ENCODE measurements around the gene KANSL1. TPM values are rescaled to one million over a fixed set of nuclear protein-coding genes. Genes with fewer than 3 reads are reported as not detected.

The KANSL1 gene
- total RNA-seq, 1 experiment from 2014 or later = 72.7 TPM

DNA sequence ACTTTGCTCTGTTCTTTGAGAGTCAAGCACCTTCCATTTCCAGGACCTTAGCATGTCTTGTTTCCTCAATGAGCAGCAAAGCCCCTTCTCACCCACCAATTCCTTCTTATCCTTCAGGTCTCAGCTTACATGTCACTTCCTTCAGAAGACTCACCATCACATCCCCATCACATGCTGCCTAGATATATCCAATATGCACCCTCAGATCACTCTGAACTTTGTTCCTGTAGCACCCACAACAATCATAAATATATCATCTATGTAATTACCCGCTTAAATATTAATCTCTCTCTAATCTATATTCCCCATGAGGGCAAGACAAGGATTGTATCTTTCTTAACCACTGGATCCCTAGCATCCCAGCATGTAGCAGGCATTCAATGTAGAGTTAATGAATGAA is 30.4 kb downstream of the KANSL1 start:
- Mint-ChIP-seq H3K4me3 (no peak overlapping the region), H3K9me3 (no peaks in the 10 kb centered on the region), H3K27ac (peak overlapping the region; percentile 8; the same call in 1 of the 2 replicates), H3K4me1 (peaks cover 68% of the 10 kb centered on the region), H3K27me3 (ENCODE audit: low read depth) (no peaks in the 10 kb centered on the region), H3K36me3 (no peaks in the 10 kb centered on the region; the same call in 1 of the 2 replicates)
- ChIA-PET POLR2A (interaction anchor here (1.2 kb wide), 1 partner anchor 30 kb away, joined by 3 read pairs; the partner anchor contains the start of gene KANSL1), CTCF (interaction anchor here (0.5 to 1.1 kb wide), 4 partner anchors 17 to 50 kb away, joined by 3 to 4 read pairs (median 3); no protein-coding TSS in a partner anchor)
- DNase-seq (ENCODE audit: low spot score) (no peak), ATAC-seq (no peak)
- TF ChIP-seq, protein P1, sequence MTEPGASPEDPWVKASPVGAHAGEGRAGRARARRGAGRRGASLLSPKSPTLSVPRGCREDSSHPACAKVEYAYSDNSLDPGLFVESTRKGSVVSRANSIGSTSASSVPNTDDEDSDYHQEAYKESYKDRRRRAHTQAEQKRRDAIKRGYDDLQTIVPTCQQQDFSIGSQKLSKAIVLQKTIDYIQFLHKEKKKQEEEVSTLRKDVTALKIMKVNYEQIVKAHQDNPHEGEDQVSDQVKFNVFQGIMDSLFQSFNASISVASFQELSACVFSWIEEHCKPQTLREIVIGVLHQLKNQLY (CRISPR knock-in tag; IDR thresholded peaks at IDR 0.05) = no peak
- TF ChIP-seq, protein P2, sequence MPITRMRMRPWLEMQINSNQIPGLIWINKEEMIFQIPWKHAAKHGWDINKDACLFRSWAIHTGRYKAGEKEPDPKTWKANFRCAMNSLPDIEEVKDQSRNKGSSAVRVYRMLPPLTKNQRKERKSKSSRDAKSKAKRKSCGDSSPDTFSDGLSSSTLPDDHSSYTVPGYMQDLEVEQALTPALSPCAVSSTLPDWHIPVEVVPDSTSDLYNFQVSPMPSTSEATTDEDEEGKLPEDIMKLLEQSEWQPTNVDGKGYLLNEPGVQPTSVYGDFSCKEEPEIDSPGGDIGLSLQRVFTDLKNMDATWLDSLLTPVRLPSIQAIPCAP (CRISPR knock-in tag; IDR thresholded peaks at IDR 0.05) = no peak
- TF ChIP-seq, protein P3, sequence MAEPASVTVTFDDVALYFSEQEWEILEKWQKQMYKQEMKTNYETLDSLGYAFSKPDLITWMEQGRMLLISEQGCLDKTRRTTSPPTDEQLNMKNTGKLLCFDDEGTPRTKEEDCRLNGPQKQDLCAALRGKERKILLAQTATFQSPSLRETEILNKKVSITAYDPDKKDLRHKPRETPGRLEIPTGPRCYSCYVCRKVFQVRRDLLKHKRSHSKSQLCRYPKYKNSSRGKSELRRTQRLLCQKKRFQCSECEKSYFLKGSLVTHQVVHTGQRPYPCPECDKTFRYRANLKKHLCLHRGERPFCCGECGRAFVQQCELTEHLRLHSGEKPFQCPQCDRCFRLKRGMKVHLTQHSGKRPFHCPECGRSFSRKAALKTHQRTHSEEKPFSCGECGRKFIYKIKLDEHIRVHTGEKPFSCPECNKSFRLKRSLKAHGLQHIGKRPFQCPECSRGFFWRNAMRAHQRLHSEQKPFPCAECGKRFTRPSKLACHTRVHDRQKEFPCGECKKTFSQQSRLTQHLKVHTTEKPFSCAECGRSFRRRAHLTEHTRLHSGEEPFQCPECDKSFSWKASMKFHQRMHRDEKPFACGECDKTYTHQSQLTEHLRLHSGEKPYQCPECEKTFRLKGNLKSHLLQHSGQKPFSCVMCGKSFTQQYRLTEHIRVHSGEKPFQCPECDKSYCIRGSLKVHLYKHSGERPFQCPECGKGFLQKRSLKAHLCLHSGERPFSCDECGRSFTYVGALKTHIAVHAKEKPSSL (CRISPR knock-in tag; conservative IDR thresholded peaks at IDR 0.05) = no peak
- TF ChIP-seq, protein P4, sequence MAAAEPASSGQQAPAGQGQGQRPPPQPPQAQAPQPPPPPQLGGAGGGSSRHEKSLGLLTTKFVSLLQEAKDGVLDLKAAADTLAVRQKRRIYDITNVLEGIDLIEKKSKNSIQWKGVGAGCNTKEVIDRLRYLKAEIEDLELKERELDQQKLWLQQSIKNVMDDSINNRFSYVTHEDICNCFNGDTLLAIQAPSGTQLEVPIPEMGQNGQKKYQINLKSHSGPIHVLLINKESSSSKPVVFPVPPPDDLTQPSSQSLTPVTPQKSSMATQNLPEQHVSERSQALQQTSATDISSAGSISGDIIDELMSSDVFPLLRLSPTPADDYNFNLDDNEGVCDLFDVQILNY (CRISPR knock-in tag; IDR thresholded peaks at IDR 0.05) = no peak
- TF ChIP-seq GABPB1 (CRISPR knock-in tag; IDR thresholded peaks at IDR 0.05) (no peak), ZNF423 (CRISPR knock-in tag; IDR thresholded peaks at IDR 0.05) (no peak), RELA (CRISPR knock-in tag; IDR thresholded peaks at IDR 0.05; ENCODE audit: borderline replicate concordance) (no peak)
- TF ChIP-seq, protein P5, sequence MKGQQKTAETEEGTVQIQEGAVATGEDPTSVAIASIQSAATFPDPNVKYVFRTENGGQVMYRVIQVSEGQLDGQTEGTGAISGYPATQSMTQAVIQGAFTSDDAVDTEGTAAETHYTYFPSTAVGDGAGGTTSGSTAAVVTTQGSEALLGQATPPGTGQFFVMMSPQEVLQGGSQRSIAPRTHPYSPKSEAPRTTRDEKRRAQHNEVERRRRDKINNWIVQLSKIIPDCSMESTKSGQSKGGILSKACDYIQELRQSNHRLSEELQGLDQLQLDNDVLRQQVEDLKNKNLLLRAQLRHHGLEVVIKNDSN (CRISPR knock-in tag; IDR thresholded peaks at IDR 0.05) = no peak

DNA sequence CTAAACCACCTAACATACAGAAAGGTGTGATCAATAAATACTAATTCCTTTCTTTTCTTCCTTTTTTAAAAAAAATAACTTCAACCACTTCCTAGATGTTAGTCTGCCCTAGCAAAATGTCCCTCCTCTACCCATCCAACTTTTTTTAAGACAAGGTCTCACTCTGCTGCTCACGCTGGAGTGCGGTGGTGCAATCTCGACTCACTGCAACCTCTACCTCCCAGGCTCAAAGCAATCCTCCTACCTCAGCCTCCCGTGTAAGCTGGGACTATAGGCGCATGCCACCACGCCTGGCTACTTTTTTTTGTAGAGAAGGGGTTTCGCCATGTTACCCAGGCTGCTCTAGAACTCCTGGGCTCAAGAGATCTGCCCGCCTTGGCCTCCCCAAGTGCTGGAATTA is 33.1 kb downstream of the KANSL1 start:
- Mint-ChIP-seq H3K36me3 (no peaks in the 10 kb centered on the region; the same call in 1 of the 2 replicates), H3K27ac (no peak overlapping the region), H3K9me3 (no peaks in the 10 kb centered on the region), H3K4me1 (peaks cover 80% of the 10 kb centered on the region), H3K27me3 (ENCODE audit: low read depth) (no peaks in the 10 kb centered on the region), H3K4me3 (no peak overlapping the region)
- ChIA-PET POLR2A (no interaction called here), CTCF (no interaction called here)
- TF ChIP-seq, protein P6, sequence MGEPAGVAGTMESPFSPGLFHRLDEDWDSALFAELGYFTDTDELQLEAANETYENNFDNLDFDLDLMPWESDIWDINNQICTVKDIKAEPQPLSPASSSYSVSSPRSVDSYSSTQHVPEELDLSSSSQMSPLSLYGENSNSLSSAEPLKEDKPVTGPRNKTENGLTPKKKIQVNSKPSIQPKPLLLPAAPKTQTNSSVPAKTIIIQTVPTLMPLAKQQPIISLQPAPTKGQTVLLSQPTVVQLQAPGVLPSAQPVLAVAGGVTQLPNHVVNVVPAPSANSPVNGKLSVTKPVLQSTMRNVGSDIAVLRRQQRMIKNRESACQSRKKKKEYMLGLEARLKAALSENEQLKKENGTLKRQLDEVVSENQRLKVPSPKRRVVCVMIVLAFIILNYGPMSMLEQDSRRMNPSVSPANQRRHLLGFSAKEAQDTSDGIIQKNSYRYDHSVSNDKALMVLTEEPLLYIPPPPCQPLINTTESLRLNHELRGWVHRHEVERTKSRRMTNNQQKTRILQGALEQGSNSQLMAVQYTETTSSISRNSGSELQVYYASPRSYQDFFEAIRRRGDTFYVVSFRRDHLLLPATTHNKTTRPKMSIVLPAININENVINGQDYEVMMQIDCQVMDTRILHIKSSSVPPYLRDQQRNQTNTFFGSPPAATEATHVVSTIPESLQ (CRISPR knock-in tag; IDR thresholded peaks at IDR 0.05) = no peak
- DNase-seq (ENCODE audit: low spot score) (no peak), ATAC-seq (no peak)

DNA sequence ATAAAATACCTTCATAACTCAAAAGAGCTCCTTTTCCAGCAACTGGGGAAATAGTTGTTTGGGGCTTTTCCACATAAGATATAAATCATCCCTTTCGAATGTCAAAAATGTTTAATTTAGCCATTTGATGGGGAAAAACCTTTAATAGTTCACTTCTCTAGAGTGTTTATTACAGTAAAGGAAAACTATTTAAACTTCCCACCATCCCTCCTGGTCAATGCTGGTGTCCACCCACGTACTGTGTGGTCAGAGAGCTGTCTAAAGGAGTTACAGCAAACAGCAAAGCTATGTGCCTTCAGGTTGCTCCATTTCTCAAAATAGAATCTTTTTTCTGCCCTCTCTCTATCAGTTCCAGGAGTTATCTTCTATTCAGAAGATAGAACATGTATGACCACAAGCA is 33.5 kb downstream of the KANSL1 start:
- ATAC-seq = no peak
- DNase-seq (ENCODE audit: low spot score) = no peak
- TF ChIP-seq RORB (CRISPR knock-in tag; IDR thresholded peaks at IDR 0.05) (no peak), ATF1 (CRISPR knock-in tag; IDR thresholded peaks at IDR 0.05) (no peak)
- no peaks in the 10 kb centered on the region for H3K27me3 Mint-ChIP-seq (ENCODE audit: low read depth)
- POLR2A ChIA-PET = no interaction called here
- H3K9me3 Mint-ChIP-seq = no peaks in the 10 kb centered on the region
- CTCF ChIA-PET = no interaction called here
- no peaks in the 10 kb centered on the region; the same call in 1 of the 2 replicates for H3K36me3 Mint-ChIP-seq
- peaks cover 78% of the 10 kb centered on the region for H3K4me1 Mint-ChIP-seq
- no peak overlapping the region for H3K4me3 Mint-ChIP-seq
- H3K27ac Mint-ChIP-seq = 0 out of 2 replicates have a peak overlapping the region, but pooled peaks have one; percentile 12

All from WTC11 (cell line).